Skeletal muscle satellite cell (primary cell): ENCODE results near the gene RPL11.
A peak's percentile ranks its signal among the peaks of the same experiment; 100 is the strongest.

Source experiments
- H3K27me3 ChIP-seq: 2 replicates; pipeline ENCODE4 v1.7.0; 2013; ENCODE audit warnings: low read length; ENCODE audit not compliant: control insufficient read depth, insufficient read depth
- H3K36me3 ChIP-seq: 2 replicates; pipeline ENCODE4 v1.7.0; 2013; ENCODE audit warnings: mild to moderate bottlenecking, control low read depth, low read length; ENCODE audit not compliant: insufficient read depth
- H3K4me1 ChIP-seq: 2 replicates; pipeline ENCODE4 v1.7.0; 2013; ENCODE audit warnings: low read length; ENCODE audit not compliant: control insufficient read depth, insufficient read depth
- H3K4me2 ChIP-seq: 2 replicates; pipeline ENCODE4 v1.7.0; 2013; ENCODE audit warnings: mild to moderate bottlenecking, low read length
- H3K4me3 ChIP-seq: 2 replicates; pipeline ENCODE4 v1.7.0; 2013; ENCODE audit warnings: low read length
- H3K9ac ChIP-seq: 2 replicates; pipeline ENCODE4 v1.7.0; 2013; ENCODE audit warnings: mild to moderate bottlenecking, low read depth, low read length, moderate library complexity
- H3K9me3 ChIP-seq: replicated peaks from 2 replicates; pipeline ENCODE4 v1.7.0; 2013; ENCODE audit warnings: mild to moderate bottlenecking, control low read depth, low read length

The RPL11 gene

GRCh38 chr1:23736437-23737134, 45.0 kb downstream of the RPL11 start:
- Histone ChIP-seq H3K4me1 (peaks cover 8% of the 10 kb centered on the region), H3K9ac (no peak overlapping the region), H3K4me3 (no peak overlapping the region), H3K4me2 (no peak overlapping the region), H3K36me3 (no peaks in the 10 kb centered on the region), H3K27me3 (no peaks in the 10 kb centered on the region), H3K9me3 (no peaks in the 10 kb centered on the region)

GRCh38 chr1:23741609-23742008, 50.0 kb downstream of the RPL11 start:
- H3K4me2 ChIP-seq, result no peak overlapping the region
- no peaks in the 10 kb centered on the region for H3K27me3 ChIP-seq
- H3K4me3 ChIP-seq, result no peak overlapping the region
- H3K36me3 ChIP-seq, result peaks cover under 1% of the 10 kb centered on the region
- H3K9me3 ChIP-seq, result no peaks in the 10 kb centered on the region
- no peak overlapping the region for H3K9ac ChIP-seq
- H3K4me1 ChIP-seq, result peaks cover 20% of the 10 kb centered on the region

GRCh38 chr1:23742670-23743286, 51.2 kb downstream of the RPL11 start:
- peak overlapping the region; percentile 97 for H3K4me2 ChIP-seq
- peak overlapping the region; percentile 90 for H3K9ac ChIP-seq
- peaks cover 11% of the 10 kb centered on the region for H3K36me3 ChIP-seq
- H3K9me3 ChIP-seq, result no peaks in the 10 kb centered on the region
- peaks cover 20% of the 10 kb centered on the region for H3K4me1 ChIP-seq
- H3K27me3 ChIP-seq, result no peaks in the 10 kb centered on the region
- peak overlapping the region; percentile 98 for H3K4me3 ChIP-seq

- Histone ChIP-seq H3K36me3 (peaks cover 11% of the 10 kb centered on the region), H3K4me1 (peaks cover 24% of the 10 kb centered on the region), H3K9ac (peak within 1 kb of the TSS; percentile 90), H3K4me2 (peak within 1 kb of the TSS; percentile 97), H3K9me3 (no peaks in the 10 kb centered on the region), H3K27me3 (no peaks in the 10 kb centered on the region), H3K4me3 (peak within 1 kb of the TSS; percentile 98)
Measured at GRCh38 chr1:23743287-23744152, 51.9 kb downstream of the RPL11 start, which contains the start of gene ELOA. ELOA (plus strand) TSS chr1:23743471; CDS start chr1:23743504, 33 bp downstream.

- Histone ChIP-seq H3K36me3 (peaks cover 21% of the 10 kb centered on the region), H3K27me3 (no peaks in the 10 kb centered on the region), H3K9ac (peak overlapping the region; percentile 90), H3K9me3 (no peaks in the 10 kb centered on the region), H3K4me1 (peaks cover 25% of the 10 kb centered on the region), H3K4me2 (peak overlapping the region; percentile 97), H3K4me3 (peak overlapping the region; percentile 98)
Measured at GRCh38 chr1:23745515-23745914, 53.9 kb downstream of the RPL11 start.
